Cardiac septum (tissue), 1 donor: Measurements from ENCODE around the gene FXYD5. TPM values are rescaled to one million over a fixed set of nuclear protein-coding genes. Genes with fewer than 3 reads are reported as not detected.

Experiments
- total RNA-seq: library from RNA; stranded (reverse); fragmentation: NEBNext Ultra II Directional; extraction: Animal tissue kit (Norgen Biotek cat#: 25700); gene quantifications from one replicate; pipeline ENCODE4 v1.2.1, GENCODE V29; 2021
- donor health status: DM: no; HTN: no; CAD: no.

FXYD5 gene
- total RNA-seq, 1 donor from 2014 or later, result 19.0 TPM

Other genes with a start within 250 kb of the FXYD5 start
- 2.4 TPM for gene ZNF30, start 227.8 kb upstream of the FXYD5 start, total RNA-seq
- 4.0 TPM for gene ZNF792, start 190.5 kb upstream of the FXYD5 start, total RNA-seq
- gene GRAMD1A, start 154.4 kb upstream of the FXYD5 start, total RNA-seq, result 38.3 TPM
- 58.7 TPM for gene SCN1B, start 124.3 kb upstream of the FXYD5 start, total RNA-seq
- gene HPN, start 113.0 kb upstream of the FXYD5 start, total RNA-seq, result 4.9 TPM
- gene FXYD3, start 38.9 kb upstream of the FXYD5 start, total RNA-seq, result not detected
- 8.1 TPM for gene LGI4, start 19.7 kb upstream of the FXYD5 start, total RNA-seq
- gene FXYD1, start 15.9 kb upstream of the FXYD5 start, total RNA-seq, result 613 TPM
- gene FXYD7, start 11.5 kb upstream of the FXYD5 start, total RNA-seq, result not detected
- gene FAM187B, start 74.0 kb downstream of the FXYD5 start, total RNA-seq, result not detected
- gene LSR, start 94.3 kb downstream of the FXYD5 start, total RNA-seq, result 3.4 TPM
- gene USF2, start 114.2 kb downstream of the FXYD5 start, total RNA-seq, result 174 TPM
- not detected for gene HAMP, start 127.8 kb downstream of the FXYD5 start, total RNA-seq
- gene MAG, start 137.4 kb downstream of the FXYD5 start, total RNA-seq, result not detected
- gene CD22, start 174.5 kb downstream of the FXYD5 start, total RNA-seq, result 0.70 TPM
- not detected for gene FFAR1, start 193.2 kb downstream of the FXYD5 start, total RNA-seq
- not detected for gene FFAR3, start 203.7 kb downstream of the FXYD5 start, total RNA-seq
- gene GPR42, start 216.3 kb downstream of the FXYD5 start, total RNA-seq, result not detected